ENCODE results near the gene GPC5. TPM values are rescaled to one million over a fixed set of nuclear protein-coding genes. Genes with fewer than 3 reads are reported as not detected.

The GPC5 gene
- polyA plus RNA-seq, 1 experiment, result not detected

DNA sequence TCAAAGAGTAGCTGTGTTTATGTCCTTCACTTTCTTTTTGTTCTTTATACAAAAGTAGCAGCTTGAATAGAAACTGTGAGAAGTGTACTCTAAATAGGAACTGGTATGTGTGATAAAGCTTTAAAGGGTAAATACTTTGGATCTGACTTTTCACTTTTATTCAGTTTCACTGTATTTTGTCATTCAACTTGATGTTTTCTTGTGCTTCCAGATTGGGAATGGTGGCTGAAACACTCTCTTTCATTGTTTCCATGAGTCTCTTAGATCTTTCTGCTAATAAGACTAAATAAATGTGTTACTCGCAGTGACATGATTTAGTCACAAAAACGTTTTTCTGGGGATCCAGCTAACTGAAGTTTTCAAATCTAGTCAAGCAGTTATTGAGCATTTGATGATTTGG lies 133.2 kb downstream of the GPC5 start:
- no peak for DNase-seq (ENCODE audit: low read depth)
- POLR2A ChIA-PET, result no interaction called here
- Histone ChIP-seq H3K27me3 (ENCODE audit: control insufficient read depth, insufficient read depth, low read length) (no peaks in the 10 kb centered on the region), H3K36me3 (ENCODE audit: control insufficient read depth, insufficient read depth, low read length) (no peaks in the 10 kb centered on the region), H3K4me3 (ENCODE audit: low read depth, low read length) (no peak overlapping the region)
- no peak for TF ChIP-seq CTCF (IDR thresholded peaks at IDR 0.05; ENCODE audit: insufficient read depth, low read depth, low read length)
- CTCF ChIA-PET, result no interaction called here

DNA sequence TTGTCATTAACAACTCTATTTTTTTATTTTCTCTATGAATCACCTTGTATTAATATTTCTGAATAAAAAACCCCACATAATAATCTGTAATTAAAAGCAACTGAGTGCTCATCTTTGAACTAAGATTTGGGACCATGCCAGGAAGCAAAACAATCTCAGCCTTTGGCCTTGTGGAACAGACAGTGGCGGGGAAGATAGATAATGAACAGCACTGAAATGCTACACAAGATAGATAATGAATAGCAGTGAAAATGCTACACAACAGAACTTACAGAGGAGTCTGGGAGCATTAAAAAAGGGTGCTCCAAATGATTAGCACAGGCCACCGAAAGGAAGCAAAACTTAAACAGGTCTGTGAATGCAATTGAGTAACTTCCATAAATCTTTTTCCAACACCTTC lies 134.9 kb downstream of the GPC5 start:
- no peak for DNase-seq (ENCODE audit: low read depth)
- H3K36me3 ChIP-seq (ENCODE audit: control insufficient read depth, insufficient read depth, low read length), result no peaks in the 10 kb centered on the region
- no peak overlapping the region for H3K4me3 ChIP-seq (ENCODE audit: low read depth, low read length)
- TF ChIP-seq CTCF (IDR thresholded peaks at IDR 0.05; ENCODE audit: insufficient read depth, low read depth, low read length), result no peak
- ChIA-PET POLR2A (no interaction called here), CTCF (no interaction called here)
- H3K27me3 ChIP-seq (ENCODE audit: control insufficient read depth, insufficient read depth, low read length), result no peaks in the 10 kb centered on the region

DNA sequence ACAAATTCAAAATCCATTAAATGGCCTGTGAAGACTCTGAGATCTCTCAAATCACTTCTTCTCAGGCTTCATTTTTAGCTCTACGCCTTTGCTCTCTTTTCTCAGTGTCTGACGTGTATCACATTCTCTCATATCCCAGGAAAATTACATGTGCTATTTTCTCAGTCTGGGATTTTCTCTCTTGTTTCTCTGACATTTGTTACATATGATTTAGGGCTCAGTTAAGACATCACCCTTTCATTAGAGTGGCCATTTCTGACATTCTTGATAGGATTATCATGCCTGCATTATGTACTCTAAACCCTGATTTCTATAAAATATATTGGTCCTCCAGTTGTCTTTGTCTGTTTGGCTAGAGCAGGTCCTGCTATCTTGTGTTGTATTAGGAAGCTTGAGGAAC lies 136.6 kb downstream of the GPC5 start:
- ChIA-PET POLR2A (no interaction called here), CTCF (no interaction called here)
- no peak for DNase-seq (ENCODE audit: low read depth)
- H3K4me3 ChIP-seq (ENCODE audit: low read depth, low read length), result no peak overlapping the region
- H3K27me3 ChIP-seq (ENCODE audit: control insufficient read depth, insufficient read depth, low read length), result no peaks in the 10 kb centered on the region
- TF ChIP-seq CTCF (IDR thresholded peaks at IDR 0.05; ENCODE audit: insufficient read depth, low read depth, low read length), result no peak
- no peaks in the 10 kb centered on the region for H3K36me3 ChIP-seq (ENCODE audit: control insufficient read depth, insufficient read depth, low read length)

GRCh38 chr13:91537376-91537775 lies 139.0 kb downstream of the GPC5 start:
- ChIA-PET POLR2A (no interaction called here), CTCF (no interaction called here)
- H3K36me3 ChIP-seq (ENCODE audit: control insufficient read depth, insufficient read depth, low read length), result no peaks in the 10 kb centered on the region
- H3K4me3 ChIP-seq (ENCODE audit: low read depth, low read length), result no peak overlapping the region
- DNase-seq (ENCODE audit: low read depth), result no peak
- no peaks in the 10 kb centered on the region for H3K27me3 ChIP-seq (ENCODE audit: control insufficient read depth, insufficient read depth, low read length)
- no peak for TF ChIP-seq CTCF (IDR thresholded peaks at IDR 0.05; ENCODE audit: insufficient read depth, low read depth, low read length)

DNA sequence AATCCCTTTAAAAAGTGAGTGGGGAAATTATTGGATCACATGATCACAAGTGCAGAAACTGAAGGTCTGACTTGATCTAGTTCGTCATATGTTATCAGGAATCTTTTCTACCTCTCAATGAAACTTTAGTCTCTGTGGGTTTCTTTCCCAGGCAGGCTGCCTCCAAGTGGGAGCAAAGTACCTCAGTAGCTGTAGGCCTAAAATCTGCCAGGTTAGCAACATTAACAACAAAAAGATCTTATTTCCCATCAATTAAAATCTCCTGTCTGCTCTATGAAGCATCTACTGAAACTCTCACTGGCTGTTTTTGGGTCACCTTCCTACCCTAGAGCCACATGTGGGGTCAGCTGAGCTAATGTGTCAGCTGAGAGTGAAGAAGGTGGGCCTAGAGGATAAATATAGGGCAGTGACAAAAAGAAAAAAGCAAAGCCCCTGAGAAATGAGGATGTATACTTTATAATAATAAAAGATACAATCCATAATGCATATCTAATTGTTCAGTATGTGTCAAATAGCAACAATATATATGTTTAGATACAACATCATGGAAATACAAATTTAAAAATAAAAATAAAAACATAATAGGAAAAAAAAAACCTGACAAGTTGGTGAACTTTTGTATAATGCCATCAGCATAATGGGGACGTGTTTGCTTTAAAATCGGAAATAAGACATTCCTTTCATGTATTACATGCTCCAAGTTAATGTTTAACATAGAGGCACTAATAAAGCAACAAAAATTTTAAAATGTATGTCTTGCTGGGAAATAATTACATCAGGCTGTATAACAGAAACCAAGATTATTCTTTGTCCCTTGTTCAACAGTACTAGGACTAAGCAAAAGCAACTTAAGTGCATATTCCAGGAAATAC lies 141.1 kb downstream of the GPC5 start:
- no peak for DNase-seq (ENCODE audit: low read depth)
- Histone ChIP-seq H3K4me3 (ENCODE audit: low read depth, low read length) (no peak overlapping the region), H3K36me3 (ENCODE audit: control insufficient read depth, insufficient read depth, low read length) (no peaks in the 10 kb centered on the region), H3K27me3 (ENCODE audit: control insufficient read depth, insufficient read depth, low read length) (no peaks in the 10 kb centered on the region)
- TF ChIP-seq CTCF (IDR thresholded peaks at IDR 0.05; ENCODE audit: insufficient read depth, low read depth, low read length), result no peak
- CTCF ChIA-PET, result no interaction called here
- POLR2A ChIA-PET, result no interaction called here
